OCI-LY1 (cell line): ENCODE data around the gene NAA11.

Source experiments
- CTCF ChIP-seq: fragments of 200-600 bp; sonication (generic), shearing (Covaris generic); IDR thresholded peaks from 2 replicates; pipeline ENCODE4 v1.5.1; 2017; ENCODE audit warnings: mild to moderate bottlenecking, antibody characterized with exemption, low read length, moderate library complexity, mixed read lengths
- EZH2 ChIP-seq: fragments of 200-600 bp; sonication (generic), shearing (Covaris generic); IDR thresholded peaks from 2 replicates; pipeline ENCODE4 v1.8.0; 2017; ENCODE audit warnings: borderline replicate concordance, mixed run types, mild to moderate bottlenecking, antibody characterized with exemption, low read length, moderate library complexity, mixed read lengths

- TF ChIP-seq CTCF (no peak), EZH2 (no peak)
Measured at GRCh38 chr4:79290376-79290775, 35.5 kb downstream of the NAA11 start.
